Thoracic aorta (tissue), 2 donors: ENCODE data around the gene NEK8. TPM values are rescaled to one million over a fixed set of nuclear protein-coding genes. Genes with fewer than 3 reads are reported as not detected.
"Not testable (repeated sequence)": the region's sequence is repeated elsewhere in the genome, so short reads cannot be mapped to it uniquely, and the experiment has no call there.

Experiments used
- ATAC-seq: fragments of 150-250 bp; one replicate; pipeline ENCODE4 v1.8.0; 2017; ENCODE audit warnings: low read depth; ENCODE audit not compliant: insufficient number of reproducible peaks, low FRiP score
- DNase-seq: peaks from one replicate; pipeline ENCODE4 v3.0.0-alpha.2; 2020; ENCODE audit warnings: low spot score
- H3K27ac ChIP-seq, 2 donors: fragments of 200-600 bp; sonication (generic); 1 replicate in 1 of 2; 2 replicates in 1 of 2; pipeline ENCODE4 v1.5.1; 2016; ENCODE audit warnings: mild to moderate bottlenecking in 2 of 2, moderate library complexity in 2 of 2
- H3K27me3 ChIP-seq: fragments of 200-600 bp; sonication (generic); replicated peaks from 2 replicates; pipeline ENCODE4 v1.6.0; 2016; ENCODE audit warnings: mild to moderate bottlenecking; ENCODE audit not compliant: insufficient read depth
- H3K36me3 ChIP-seq: fragments of 200-600 bp; sonication (generic); one replicate; pipeline ENCODE4 v1.5.1; 2016
- H3K4me1 ChIP-seq, 2 donors: fragments of 200-600 bp; sonication (generic); 1 replicate in 1 of 2; 2 replicates in 1 of 2; pipeline versions ENCODE4 v1.5.1 to v1.6.0; 2016; ENCODE audit warnings: low read depth in 2 of 2, mild to moderate bottlenecking in 1 of 2; ENCODE audit not compliant: control insufficient read depth in 1 of 2
- H3K4me3 ChIP-seq: fragments of 200-600 bp; sonication (generic); 2 replicates; pipeline ENCODE4 v1.5.1; 2016; ENCODE audit warnings: mild to moderate bottlenecking
- H3K9me3 ChIP-seq: fragments of 200-600 bp; sonication (generic); 2 replicates; pipeline ENCODE4 v1.5.1; 2016
- total RNA-seq, 2 donors: library from RNA; depleted of rRNA; stranded (reverse); fragments of >200 nt; gene quantifications; one replicate each; pipeline versions ENCODE4 v1.1.0 to v1.2.3, GENCODE V29; 2016
- TF ChIP-seq, protein P1 (sequence below): fragments of 200-600 bp; sonication (generic); IDR thresholded peaks from one replicate; pipeline ENCODE4 v1.5.1; 2019; ENCODE audit warnings: antibody characterized with exemption

NEK8 gene
- total RNA-seq, 2 donors from 2014 or later = 1.5 to 2.2 TPM

DNA sequence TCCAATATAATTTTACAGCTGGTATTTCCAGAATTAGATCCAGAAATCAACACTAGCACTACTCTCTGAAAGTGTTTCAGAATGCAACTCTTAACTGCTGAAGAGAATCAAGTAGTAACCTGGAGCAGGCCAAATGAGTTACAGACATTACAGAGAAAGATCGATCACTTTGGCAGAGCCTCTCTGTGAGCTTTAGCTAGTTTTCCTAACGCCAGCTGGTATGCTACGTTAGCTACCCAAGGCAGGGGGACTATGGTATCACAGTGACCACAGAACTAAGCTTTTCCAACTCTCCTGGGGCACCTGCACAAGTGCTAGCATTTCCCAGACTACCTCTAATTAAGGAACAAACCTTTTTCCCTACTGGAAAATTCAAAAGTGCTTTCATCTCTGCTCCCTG, 45.6 kb downstream of the NEK8 start:
- H3K9me3 ChIP-seq = no peaks in the 10 kb centered on the region
- ATAC-seq = no peak
- no peak for DNase-seq
- H3K27ac ChIP-seq = no peak overlapping the region
- no peaks in the 10 kb centered on the region for H3K27me3 ChIP-seq
- peaks cover 2% of the 10 kb centered on the region for H3K36me3 ChIP-seq
- TF ChIP-seq, protein P1, sequence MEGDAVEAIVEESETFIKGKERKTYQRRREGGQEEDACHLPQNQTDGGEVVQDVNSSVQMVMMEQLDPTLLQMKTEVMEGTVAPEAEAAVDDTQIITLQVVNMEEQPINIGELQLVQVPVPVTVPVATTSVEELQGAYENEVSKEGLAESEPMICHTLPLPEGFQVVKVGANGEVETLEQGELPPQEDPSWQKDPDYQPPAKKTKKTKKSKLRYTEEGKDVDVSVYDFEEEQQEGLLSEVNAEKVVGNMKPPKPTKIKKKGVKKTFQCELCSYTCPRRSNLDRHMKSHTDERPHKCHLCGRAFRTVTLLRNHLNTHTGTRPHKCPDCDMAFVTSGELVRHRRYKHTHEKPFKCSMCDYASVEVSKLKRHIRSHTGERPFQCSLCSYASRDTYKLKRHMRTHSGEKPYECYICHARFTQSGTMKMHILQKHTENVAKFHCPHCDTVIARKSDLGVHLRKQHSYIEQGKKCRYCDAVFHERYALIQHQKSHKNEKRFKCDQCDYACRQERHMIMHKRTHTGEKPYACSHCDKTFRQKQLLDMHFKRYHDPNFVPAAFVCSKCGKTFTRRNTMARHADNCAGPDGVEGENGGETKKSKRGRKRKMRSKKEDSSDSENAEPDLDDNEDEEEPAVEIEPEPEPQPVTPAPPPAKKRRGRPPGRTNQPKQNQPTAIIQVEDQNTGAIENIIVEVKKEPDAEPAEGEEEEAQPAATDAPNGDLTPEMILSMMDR = no peak
- H3K4me3 ChIP-seq = no peak overlapping the region
- H3K4me1 ChIP-seq = peaks cover 3 to 4% of the 10 kb centered on the region in 2 donors

DNA sequence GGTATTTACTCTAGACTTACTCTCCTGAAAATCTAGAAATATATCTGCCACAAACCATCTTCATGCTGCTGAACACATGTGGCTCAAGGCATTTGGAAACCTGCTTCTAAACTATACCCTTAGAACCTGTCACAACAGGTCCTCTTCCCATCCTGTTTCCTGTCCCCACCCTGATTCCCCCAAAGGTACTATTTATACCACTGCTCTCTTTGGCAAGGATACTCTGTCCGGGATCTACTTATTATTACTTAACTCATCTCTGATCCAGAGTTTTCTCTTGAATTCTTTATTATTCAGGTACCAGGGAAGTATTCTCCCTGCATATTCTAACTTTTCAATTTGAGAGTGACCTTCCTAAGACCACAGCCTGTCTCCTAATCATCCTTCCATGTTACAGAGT, 48.6 kb downstream of the NEK8 start:
- Histone ChIP-seq H3K4me3 (no peak overlapping the region), H3K36me3 (peaks cover 2% of the 10 kb centered on the region), H3K27me3 (no peaks in the 10 kb centered on the region), H3K4me1 (peaks cover 3 to 4% of the 10 kb centered on the region in 2 donors), H3K27ac (no peak overlapping the region), H3K9me3 (no peaks in the 10 kb centered on the region)
- DNase-seq = no peak
- TF ChIP-seq, protein P1 = no peak
- no peak for ATAC-seq

DNA sequence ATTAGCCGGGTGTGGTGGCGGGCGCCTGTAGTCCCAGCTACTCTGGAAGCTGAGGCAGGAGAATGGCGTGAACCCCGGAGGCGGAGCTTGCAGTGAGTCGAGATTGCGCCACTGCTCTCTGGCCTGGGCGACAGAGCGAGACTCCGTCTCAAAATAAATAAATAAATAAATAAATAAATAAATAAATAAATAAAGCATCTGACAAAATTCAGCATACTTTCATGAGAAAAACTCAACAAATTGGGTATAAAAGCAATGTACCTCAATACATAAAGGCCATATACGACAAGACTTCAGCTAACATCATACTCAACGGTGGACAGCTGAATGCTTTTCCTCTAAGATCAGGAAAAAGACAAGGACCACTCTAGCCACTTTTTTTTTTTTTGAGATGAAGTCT, 51.0 kb downstream of the NEK8 start:
- DNase-seq, H3K27ac ChIP-seq, H3K4me3 ChIP-seq, H3K27me3 ChIP-seq, H3K4me1 ChIP-seq, H3K9me3 ChIP-seq, H3K36me3 ChIP-seq, ATAC-seq: not testable (repeated sequence)

DNA sequence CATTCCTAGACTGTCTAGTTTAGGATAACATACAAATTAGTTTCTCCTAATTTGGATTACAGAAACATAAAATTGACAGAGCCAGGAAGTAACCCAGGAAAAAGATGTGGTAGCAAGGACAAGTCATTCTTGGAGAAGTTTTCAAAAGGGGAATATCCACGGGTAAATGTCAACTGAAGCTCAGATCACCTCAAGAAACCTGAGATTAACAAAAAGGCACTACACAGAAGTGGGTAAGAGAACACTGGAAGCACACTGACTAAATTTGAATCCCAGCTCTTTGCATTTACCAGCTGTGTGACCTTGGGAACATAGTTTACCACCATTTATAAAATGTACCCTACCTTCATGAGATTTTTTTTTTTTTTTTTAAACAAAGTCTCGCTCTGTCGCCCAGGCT, 54.6 kb downstream of the NEK8 start:
- no peaks in the 10 kb centered on the region for H3K27me3 ChIP-seq
- no peaks in the 10 kb centered on the region for H3K9me3 ChIP-seq
- no peak overlapping the region for H3K4me3 ChIP-seq
- TF ChIP-seq, protein P1 = no peak
- no peak for ATAC-seq
- no peaks in the 10 kb centered on the region for H3K4me1 ChIP-seq
- H3K36me3 ChIP-seq = no peaks in the 10 kb centered on the region
- DNase-seq = no peak
- H3K27ac ChIP-seq = no peak overlapping the region

DNA sequence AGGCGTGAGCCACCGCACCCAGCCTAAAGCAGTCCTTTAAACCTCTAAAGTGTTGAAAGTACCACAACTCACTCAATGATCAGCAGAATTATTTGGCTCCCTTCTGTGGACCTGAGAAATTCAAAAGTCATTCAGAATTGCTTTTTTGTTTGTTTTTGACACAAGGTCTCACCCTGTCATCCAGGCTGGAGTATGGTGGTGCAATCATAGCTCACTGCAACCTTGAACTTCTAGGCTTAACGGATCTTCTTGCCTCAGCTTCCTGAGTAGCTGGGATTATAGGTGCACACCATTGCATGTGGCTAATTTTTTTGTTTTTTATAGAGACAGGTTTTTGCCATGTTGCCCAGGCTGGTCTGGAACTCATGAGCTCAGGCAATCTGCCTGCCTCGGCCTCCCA, 59.5 kb downstream of the NEK8 start:
- no peak for DNase-seq
- no peak overlapping the region for H3K27ac ChIP-seq
- H3K9me3 ChIP-seq = no peaks in the 10 kb centered on the region
- no peaks in the 10 kb centered on the region for H3K36me3 ChIP-seq
- TF ChIP-seq, protein P1 = no peak
- no peak overlapping the region for H3K4me3 ChIP-seq
- H3K27me3 ChIP-seq = no peaks in the 10 kb centered on the region
- H3K4me1 ChIP-seq = no peaks in the 10 kb centered on the region
- ATAC-seq = no peak

Other genes starting within 250 kb of the NEK8 start
- gene FOXN1, start 222.4 kb upstream of the NEK8 start, total RNA-seq = not detected
- 10 to 100 TPM; 27.8 to 34.9 TPM for gene UNC119, start 176.2 kb upstream of the NEK8 start, total RNA-seq
- 10 to 100 TPM; 39.1 to 63.1 TPM for gene PIGS, start 157.3 kb upstream of the NEK8 start, total RNA-seq
- gene ALDOC, start 151.9 kb upstream of the NEK8 start, total RNA-seq = 10 to 100 TPM; 43.3 to 43.7 TPM
- gene SPAG5, start 129.8 kb upstream of the NEK8 start, total RNA-seq = 1 to 10 TPM; 1.6 to 5.9 TPM
- gene RSKR, start 114.6 kb upstream of the NEK8 start, total RNA-seq = 10 to 100 TPM in 1 of 2 donors, 1 to 10 TPM in 1; 8.0 to 11.8 TPM
- 100 to 1,000 TPM; 125 to 139 TPM for gene BLTP2, start 83.6 kb upstream of the NEK8 start, total RNA-seq
- gene SDF2, start 66.9 kb upstream of the NEK8 start, total RNA-seq = 10 to 100 TPM; 52.3 to 53.1 TPM
- 100 to 1,000 TPM in 1 of 2 donors, 10 to 100 TPM in 1; 45.6 to 133 TPM for gene SUPT6H, start 66.6 kb upstream of the NEK8 start, total RNA-seq
- gene PROCA1, start 16.9 kb upstream of the NEK8 start, total RNA-seq = 1 to 10 TPM; 1.1 to 1.8 TPM
- gene RAB34, start 10.9 kb upstream of the NEK8 start, total RNA-seq = 100 to 1,000 TPM; 288 to 381 TPM
- 100 to 1,000 TPM; 279 to 387 TPM for gene RPL23A, start 8.8 kb upstream of the NEK8 start, total RNA-seq
- gene TLCD1, start 2.6 kb upstream of the NEK8 start, total RNA-seq = 1 to 10 TPM in 1 of 2 donors, not detected in 1; 1.9 TPM
- 10 to 100 TPM in 1 of 2 donors, 1 to 10 TPM in 1; 9.9 to 22.4 TPM for gene TRAF4, start 15.2 kb downstream of the NEK8 start, total RNA-seq
- 10 to 100 TPM; 19.9 to 23.4 TPM for gene FAM222B, start 114.0 kb downstream of the NEK8 start, total RNA-seq
- gene ERAL1, start 126.2 kb downstream of the NEK8 start, total RNA-seq = 10 to 100 TPM; 30.6 to 34.6 TPM
- gene FLOT2, start 168.9 kb downstream of the NEK8 start, total RNA-seq = 10 to 100 TPM; 71.3 to 92.1 TPM
- gene DHRS13, start 174.3 kb downstream of the NEK8 start, total RNA-seq = 10 to 100 TPM in 1 of 2 donors, 1 to 10 TPM in 1; 3.7 to 12.2 TPM
- 10 to 100 TPM; 46.4 to 99.4 TPM for gene PHF12, start 222.7 kb downstream of the NEK8 start, total RNA-seq